KOPT-K1 (cell line): Measurements from ENCODE around the gene AGTR1.

Experiments
- H3K27ac ChIP-seq: fragments of 200-600 bp; sonication (generic); 2 replicates; pipeline ENCODE4 v1.5.1; 2016; ENCODE audit warnings: antibody characterized with exemption, mild to moderate bottlenecking, low read depth, low read length; ENCODE audit not compliant: poor library complexity, severe bottlenecking
- H3K36me3 ChIP-seq: fragments of 200-600 bp; sonication (generic); 2 replicates; pipeline ENCODE4 v1.5.1; 2017; ENCODE audit warnings: antibody characterized with exemption, mild to moderate bottlenecking, low read length, moderate library complexity; ENCODE audit not compliant: insufficient read depth
- H3K9me3 ChIP-seq: fragments of 200-600 bp; sonication (generic); 2 replicates; pipeline ENCODE4 v1.5.1; 2017; ENCODE audit warnings: antibody characterized with exemption, low read length, mild to moderate bottlenecking; ENCODE audit not compliant: insufficient read depth, poor library complexity, severe bottlenecking

The AGTR1 gene

GRCh38 chr3:148697306-148698189 lies at the start of gene AGTR1:
TSS of gene AGTR1 (plus strand) at chr3:148697903. CDS start at chr3:148741036, 43,133 bp downstream.
- H3K27ac ChIP-seq: no peak within 1 kb of the TSS

GRCh38 chr3:148648685-148649352 lies 48.9 kb upstream of the AGTR1 start:
- H3K36me3 ChIP-seq: no peaks in the 10 kb centered on the region
- no peaks in the 10 kb centered on the region for H3K9me3 ChIP-seq
- no peak overlapping the region for H3K27ac ChIP-seq

More at GRCh38 chr3:148697306-148698189, at the start of gene AGTR1:
- Histone ChIP-seq H3K9me3 (no peaks in the 10 kb centered on the region), H3K36me3 (no peaks in the 10 kb centered on the region)

GRCh38 chr3:148651549-148651948 lies 46.2 kb upstream of the AGTR1 start:
- Histone ChIP-seq H3K36me3 (no peaks in the 10 kb centered on the region), H3K9me3 (no peaks in the 10 kb centered on the region), H3K27ac (no peak overlapping the region)

GRCh38 chr3:148654433-148654832 lies 43.3 kb upstream of the AGTR1 start:
- H3K9me3 ChIP-seq: no peaks in the 10 kb centered on the region
- no peaks in the 10 kb centered on the region for H3K36me3 ChIP-seq
- no peak overlapping the region for H3K27ac ChIP-seq

- H3K36me3 ChIP-seq: no peaks in the 10 kb centered on the region
- no peak overlapping the region for H3K27ac ChIP-seq
- H3K9me3 ChIP-seq: no peaks in the 10 kb centered on the region
Measured at GRCh38 chr3:148657470-148657869, 40.2 kb upstream of the AGTR1 start.

- H3K9me3 ChIP-seq: no peaks in the 10 kb centered on the region
- H3K27ac ChIP-seq: no peak overlapping the region
- no peaks in the 10 kb centered on the region for H3K36me3 ChIP-seq
Measured at GRCh38 chr3:148659512-148659911, 38.2 kb upstream of the AGTR1 start.

- H3K9me3 ChIP-seq: no peaks in the 10 kb centered on the region
- H3K27ac ChIP-seq: no peak overlapping the region
- no peaks in the 10 kb centered on the region for H3K36me3 ChIP-seq
Measured at GRCh38 chr3:148680289-148680688, 17.4 kb upstream of the AGTR1 start.

- Histone ChIP-seq H3K36me3 (no peaks in the 10 kb centered on the region), H3K27ac (no peak overlapping the region), H3K9me3 (no peaks in the 10 kb centered on the region)
Measured at GRCh38 chr3:148681080-148681479, 16.6 kb upstream of the AGTR1 start.

GRCh38 chr3:148682997-148683396 lies 14.7 kb upstream of the AGTR1 start:
- H3K36me3 ChIP-seq: no peaks in the 10 kb centered on the region
- H3K9me3 ChIP-seq: no peaks in the 10 kb centered on the region
- no peak overlapping the region for H3K27ac ChIP-seq

GRCh38 chr3:148694116-148694515 lies 3.6 kb upstream of the AGTR1 start:
- H3K36me3 ChIP-seq: no peaks in the 10 kb centered on the region
- no peak overlapping the region for H3K27ac ChIP-seq
- H3K9me3 ChIP-seq: no peaks in the 10 kb centered on the region

- Histone ChIP-seq H3K9me3 (no peaks in the 10 kb centered on the region), H3K27ac (no peak overlapping the region)
Measured at GRCh38 chr3:148698190-148698810, 597 bp downstream of the AGTR1 start.

GRCh38 chr3:148705314-148705713 lies 7.6 kb downstream of the AGTR1 start:
- Histone ChIP-seq H3K36me3 (no peaks in the 10 kb centered on the region), H3K9me3 (no peaks in the 10 kb centered on the region), H3K27ac (no peak overlapping the region)

More at GRCh38 chr3:148698190-148698810, 597 bp downstream of the AGTR1 start:
- no peaks in the 10 kb centered on the region for H3K36me3 ChIP-seq

GRCh38 chr3:148707601-148708380 lies 10.1 kb downstream of the AGTR1 start:
- no peaks in the 10 kb centered on the region for H3K36me3 ChIP-seq
- H3K27ac ChIP-seq: no peak overlapping the region
- no peaks in the 10 kb centered on the region for H3K9me3 ChIP-seq

GRCh38 chr3:148708409-148708808 lies 10.7 kb downstream of the AGTR1 start:
- Histone ChIP-seq H3K36me3 (no peaks in the 10 kb centered on the region), H3K9me3 (no peaks in the 10 kb centered on the region), H3K27ac (no peak overlapping the region)
